Activated CD4-positive, alpha-beta T cell treated with anti-CD3 and anti-CD28 coated beads for 48 hours (primary cell): ENCODE measurements around the gene CUEDC1.

ENCODE experiments used
- DNase-seq: peaks from one replicate; pipeline ENCODE4 v3.0.0-alpha.2; 2020

Gene CUEDC1

GRCh38 chr17:57892820-57893595 is 62.2 kb downstream of the CUEDC1 start:
- DNase-seq, result no peak

- peak; percentile 88 for DNase-seq
Observed at GRCh38 chr17:57892146-57892819, 62.9 kb downstream of the CUEDC1 start.

GRCh38 chr17:57890857-57891232 is 64.4 kb downstream of the CUEDC1 start:
- no peak for DNase-seq

GRCh38 chr17:57889892-57890856 is 65.0 kb downstream of the CUEDC1 start:
- no peak for DNase-seq

GRCh38 chr17:57889252-57889651 is 66.0 kb downstream of the CUEDC1 start:
- no peak for DNase-seq

GRCh38 chr17:57888311-57889216 is 66.6 kb downstream of the CUEDC1 start:
- no peak for DNase-seq

GRCh38 chr17:57887161-57887560 is 68.1 kb downstream of the CUEDC1 start:
- DNase-seq, result no peak

- no peak for DNase-seq
Observed at GRCh38 chr17:57886020-57886419, 69.2 kb downstream of the CUEDC1 start.

GRCh38 chr17:57885148-57885915 is 69.9 kb downstream of the CUEDC1 start:
- no peak for DNase-seq

- DNase-seq, result no peak
Observed at GRCh38 chr17:57881783-57882351, 73.3 kb downstream of the CUEDC1 start.

GRCh38 chr17:57881143-57881542 is 74.1 kb downstream of the CUEDC1 start:
- DNase-seq, result no peak

- peak; percentile 62 for DNase-seq
Observed at GRCh38 chr17:57880086-57880456, 75.1 kb downstream of the CUEDC1 start.

- peak; percentile 44 for DNase-seq
Observed at GRCh38 chr17:57879437-57880085, 75.7 kb downstream of the CUEDC1 start.

- peak; percentile 24 for DNase-seq
Observed at GRCh38 chr17:57877803-57878377, 77.3 kb downstream of the CUEDC1 start.

- no peak for DNase-seq
Observed at GRCh38 chr17:57876866-57877237, 78.4 kb downstream of the CUEDC1 start.

GRCh38 chr17:57876023-57876865 is 79.0 kb downstream of the CUEDC1 start:
- DNase-seq, result no peak

- no peak for DNase-seq
Observed at GRCh38 chr17:57875290-57876022, 79.8 kb downstream of the CUEDC1 start.
